ENCODE data around the gene IL1RAPL1. TPM values are rescaled to one million over a fixed set of nuclear protein-coding genes. Genes with fewer than 3 reads are reported as not detected.

IL1RAPL1 gene
- total RNA-seq, 4 donors from 2014 or later = 8.2 to 10.9 (median 8.8) TPM

- Histone ChIP-seq H3K27ac (no peak overlapping the region), H3K4me3 (no peak overlapping the region), H3K27me3 (peaks cover 0 to 5% of the 10 kb centered on the region in 2 donors), H3K9me3 (no peaks in the 10 kb centered on the region), H3K36me3 (no peaks in the 10 kb centered on the region), H3K4me1 (no peaks in the 10 kb centered on the region)
- DNase-seq (ENCODE audit: low spot score in 2 of 2) = no peak
- TF ChIP-seq EP300 (IDR thresholded peaks at IDR 0.05) (no peak), POLR2A (IDR thresholded peaks at IDR 0.05) (no peak), CTCF (IDR thresholded peaks at IDR 0.05) (no peak)
- WGBS, 2 donors = 77 to 81% methylated on average over 13 of the region's 13 CpGs
These were observed 81.1 kb downstream of the IL1RAPL1 start for GRCh38 chrX:28668303-28668702.

- TF ChIP-seq CTCF (IDR thresholded peaks at IDR 0.05) (no peak), EP300 (IDR thresholded peaks at IDR 0.05) (no peak), POLR2A (IDR thresholded peaks at IDR 0.05) (no peak)
- H3K4me1 ChIP-seq = no peaks in the 10 kb centered on the region
- 71 to 78% methylated on average over 4 of the region's 4 CpGs for WGBS, 2 donors
These were observed 81.7 kb downstream of the IL1RAPL1 start for GRCh38 chrX:28668957-28669356.

GRCh38 chrX:28670074-28670473, 82.8 kb downstream of the IL1RAPL1 start:
- no peaks in the 10 kb centered on the region for H3K4me1 ChIP-seq
- no peaks in the 10 kb centered on the region for H3K36me3 ChIP-seq
- no peak for DNase-seq (ENCODE audit: low spot score in 2 of 2)
- H3K9me3 ChIP-seq = no peaks in the 10 kb centered on the region
- H3K4me3 ChIP-seq = no peak overlapping the region
- TF ChIP-seq POLR2A (IDR thresholded peaks at IDR 0.05) (no peak), CTCF (IDR thresholded peaks at IDR 0.05) (no peak), EP300 (IDR thresholded peaks at IDR 0.05) (no peak)
- peaks cover 0 to 5% of the 10 kb centered on the region in 2 donors for H3K27me3 ChIP-seq
- no peak overlapping the region for H3K27ac ChIP-seq
- 49 to 92% methylated on average over 2 of the region's 2 CpGs for WGBS, 2 donors

More at GRCh38 chrX:28668957-28669356, 81.7 kb downstream of the IL1RAPL1 start:
- no peak for DNase-seq (ENCODE audit: low spot score in 2 of 2)
- H3K4me3 ChIP-seq = no peak overlapping the region
- H3K27me3 ChIP-seq = peaks cover 0 to 5% of the 10 kb centered on the region in 2 donors
- no peaks in the 10 kb centered on the region for H3K9me3 ChIP-seq
- no peak overlapping the region for H3K27ac ChIP-seq
- H3K36me3 ChIP-seq = no peaks in the 10 kb centered on the region

GRCh38 chrX:28675173-28675572, 87.9 kb downstream of the IL1RAPL1 start:
- 3 to 100% methylated on average over 1 of the region's 1 CpG for WGBS, 2 donors
- TF ChIP-seq CTCF (IDR thresholded peaks at IDR 0.05) = no peak
- TF ChIP-seq POLR2A (IDR thresholded peaks at IDR 0.05) = no peak
- TF ChIP-seq EP300 (IDR thresholded peaks at IDR 0.05) = no peak
- no peak for DNase-seq (ENCODE audit: low spot score in 2 of 2)
- H3K4me1 ChIP-seq = no peaks in the 10 kb centered on the region
- H3K4me3 ChIP-seq = no peak overlapping the region
- H3K9me3 ChIP-seq = no peaks in the 10 kb centered on the region
- no peak overlapping the region for H3K27ac ChIP-seq
- H3K36me3 ChIP-seq = no peaks in the 10 kb centered on the region
- no peaks in the 10 kb centered on the region for H3K27me3 ChIP-seq

GRCh38 chrX:28693101-28693500, 105.9 kb downstream of the IL1RAPL1 start:
- whole genome bisulfite sequencing, 2 donors = 50 to 59% methylated on average over 1 of the region's 1 CpG
- Histone ChIP-seq H3K27ac (peak overlapping the region in 3 of 4 donors; percentile 59 to 80 (median 77)), H3K27me3 (no peaks in the 10 kb centered on the region), H3K4me1 (no peaks in the 10 kb centered on the region), H3K9me3 (no peaks in the 10 kb centered on the region), H3K4me3 (no peak overlapping the region), H3K36me3 (no peaks in the 10 kb centered on the region)
- TF ChIP-seq POLR2A (IDR thresholded peaks at IDR 0.05) = peak in 1 of 2 donors; percentile 13
- TF ChIP-seq CTCF (IDR thresholded peaks at IDR 0.05) = no peak
- TF ChIP-seq EP300 (IDR thresholded peaks at IDR 0.05) = peak; percentile 67 to 78
- no peak for DNase-seq (ENCODE audit: low spot score in 2 of 2)

Measured in tibial nerve (tissue), 4 donors.